CD4-positive, CD25-positive, alpha-beta regulatory T cell (primary cell): Measurements from ENCODE around the gene DMP1. TPM values are rescaled to one million over a fixed set of nuclear protein-coding genes. Genes with fewer than 3 reads are reported as not detected.

ENCODE experiments used
- polyA plus RNA-seq, 4 donors: library from polyadenylated mRNA; unstranded; fragments of 300-500 nt; fragmentation: Illumina TruSeq; gene quantifications; one replicate each; pipeline ENCODE4 v1.2.3, GENCODE V29; 2021
- total RNA-seq: library from RNA; stranded (reverse); gene quantifications from one replicate; pipeline ENCODE4 v1.2.3, GENCODE V29; 2022

DMP1 gene
- total and polyA plus RNA-seq, 5 donors from 2014 or later = not detected

Other genes with a start within 250 kb of the DMP1 start
- 12.5 TPM for gene NUDT9, start 227.7 kb upstream of the DMP1 start, total RNA-seq
- gene NUDT9, start 227.7 kb upstream of the DMP1 start, polyA plus RNA-seq = 10 to 100 TPM; 16.8 to 23.1 (median 21.0) TPM
- gene SPARCL1, start 120.9 kb upstream of the DMP1 start, total RNA-seq = not detected
- gene SPARCL1, start 120.9 kb upstream of the DMP1 start, polyA plus RNA-seq = not detected
- not detected for gene DSPP, start 41.8 kb upstream of the DMP1 start, total RNA-seq
- gene DSPP, start 41.8 kb upstream of the DMP1 start, polyA plus RNA-seq = not detected
- not detected for gene IBSP, start 149.3 kb downstream of the DMP1 start, total RNA-seq
- gene IBSP, start 149.3 kb downstream of the DMP1 start, polyA plus RNA-seq = not detected
- not detected for gene MEPE, start 182.7 kb downstream of the DMP1 start, total RNA-seq
- not detected for gene MEPE, start 182.7 kb downstream of the DMP1 start, polyA plus RNA-seq